ENCODE results near the gene MARCKS. TPM values are rescaled to one million over a fixed set of nuclear protein-coding genes. Genes with fewer than 3 reads are reported as not detected.

The MARCKS gene
- total RNA-seq, 4 donors from 2014 or later: 103 to 182 (median 156) TPM

- H3K36me3 ChIP-seq: no peaks in the 10 kb centered on the region
- H3K4me3 ChIP-seq: no peak overlapping the region
- peak overlapping the region in 1 of 4 donors; percentile 5 for H3K27ac ChIP-seq
- WGBS, 2 donors: 65 to 70% methylated on average over 2 of the region's 2 CpGs
- TF ChIP-seq POLR2A (IDR thresholded peaks at IDR 0.05): no peak
- TF ChIP-seq CTCF (IDR thresholded peaks at IDR 0.05): no peak
- no peak for TF ChIP-seq EP300 (IDR thresholded peaks at IDR 0.05)
- no peaks in the 10 kb centered on the region for H3K9me3 ChIP-seq
- no peak for DNase-seq (ENCODE audit: low spot score in 2 of 2)
- H3K27me3 ChIP-seq: no peaks in the 10 kb centered on the region
- peaks cover 0 to 7% (median 0%) of the 10 kb centered on the region in 4 donors for H3K4me1 ChIP-seq
Measured at GRCh38 chr6:113819169-113819830, 37.8 kb upstream of the MARCKS start.

GRCh38 chr6:113820761-113821160 lies 36.4 kb upstream of the MARCKS start:
- WGBS, 2 donors: 94 to 96% methylated on average over 5 of the region's 5 CpGs
- H3K4me3 ChIP-seq: no peak overlapping the region
- no peaks in the 10 kb centered on the region for H3K27me3 ChIP-seq
- TF ChIP-seq POLR2A (IDR thresholded peaks at IDR 0.05) (no peak), CTCF (IDR thresholded peaks at IDR 0.05) (no peak), EP300 (IDR thresholded peaks at IDR 0.05) (no peak)
- peaks cover 0 to 22% (median 2%) of the 10 kb centered on the region in 4 donors for H3K4me1 ChIP-seq
- no peak for DNase-seq (ENCODE audit: low spot score in 2 of 2)
- H3K36me3 ChIP-seq: no peaks in the 10 kb centered on the region
- no peaks in the 10 kb centered on the region for H3K9me3 ChIP-seq
- H3K27ac ChIP-seq: no peak overlapping the region

- TF ChIP-seq EP300 (IDR thresholded peaks at IDR 0.05): no peak
- H3K4me1 ChIP-seq: peaks cover 0 to 28% (median 3%) of the 10 kb centered on the region in 4 donors
- no peak overlapping the region for H3K27ac ChIP-seq
- no peaks in the 10 kb centered on the region for H3K9me3 ChIP-seq
- H3K36me3 ChIP-seq: no peaks in the 10 kb centered on the region
- no peak for DNase-seq (ENCODE audit: low spot score in 2 of 2)
- WGBS, 2 donors: 88 to 99% methylated on average over 3 of the region's 3 CpGs
- H3K27me3 ChIP-seq: no peaks in the 10 kb centered on the region
- H3K4me3 ChIP-seq: no peak overlapping the region
Measured at GRCh38 chr6:113821445-113821844, 35.7 kb upstream of the MARCKS start.

GRCh38 chr6:113823916-113824315 lies 33.2 kb upstream of the MARCKS start:
- DNase-seq (ENCODE audit: low spot score in 2 of 2): no peak
- WGBS, 2 donors: 56 to 66% methylated on average over 3 of the region's 3 CpGs
- Histone ChIP-seq H3K27me3 (no peaks in the 10 kb centered on the region), H3K27ac (peak overlapping the region in 2 of 4 donors; percentile 31 to 53), H3K36me3 (no peaks in the 10 kb centered on the region), H3K4me1 (peaks cover 0 to 21% (median 3%) of the 10 kb centered on the region in 4 donors), H3K9me3 (no peaks in the 10 kb centered on the region), H3K4me3 (peak overlapping the region in 1 of 4 donors; percentile 18)
- TF ChIP-seq CTCF (IDR thresholded peaks at IDR 0.05): no peak
- TF ChIP-seq POLR2A (IDR thresholded peaks at IDR 0.05): no peak
- no peak for TF ChIP-seq EP300 (IDR thresholded peaks at IDR 0.05)

GRCh38 chr6:113824411-113824810 lies 32.7 kb upstream of the MARCKS start:
- Histone ChIP-seq H3K27me3 (no peaks in the 10 kb centered on the region), H3K4me3 (peak overlapping the region in 2 of 4 donors; percentile 1 to 18), H3K9me3 (no peaks in the 10 kb centered on the region), H3K4me1 (peaks cover 0 to 21% (median 4%) of the 10 kb centered on the region in 4 donors), H3K36me3 (no peaks in the 10 kb centered on the region), H3K27ac (peak overlapping the region in 2 of 4 donors; percentile 31 to 53)
- DNase-seq (ENCODE audit: low spot score in 2 of 2): no peak
- 49 to 81% methylated on average over 2 of the region's 2 CpGs for WGBS, 2 donors
- TF ChIP-seq CTCF (IDR thresholded peaks at IDR 0.05) (no peak), EP300 (IDR thresholded peaks at IDR 0.05) (no peak), POLR2A (IDR thresholded peaks at IDR 0.05) (no peak)
